NCI-H2107 (cell line): ENCODE measurements around the gene CHIC2.

Source experiments
- DNase-seq: peaks from one replicate; lab custom pipeline; 2025; lab: John Stamatoyannopoulos, UW

The CHIC2 gene

DNA sequence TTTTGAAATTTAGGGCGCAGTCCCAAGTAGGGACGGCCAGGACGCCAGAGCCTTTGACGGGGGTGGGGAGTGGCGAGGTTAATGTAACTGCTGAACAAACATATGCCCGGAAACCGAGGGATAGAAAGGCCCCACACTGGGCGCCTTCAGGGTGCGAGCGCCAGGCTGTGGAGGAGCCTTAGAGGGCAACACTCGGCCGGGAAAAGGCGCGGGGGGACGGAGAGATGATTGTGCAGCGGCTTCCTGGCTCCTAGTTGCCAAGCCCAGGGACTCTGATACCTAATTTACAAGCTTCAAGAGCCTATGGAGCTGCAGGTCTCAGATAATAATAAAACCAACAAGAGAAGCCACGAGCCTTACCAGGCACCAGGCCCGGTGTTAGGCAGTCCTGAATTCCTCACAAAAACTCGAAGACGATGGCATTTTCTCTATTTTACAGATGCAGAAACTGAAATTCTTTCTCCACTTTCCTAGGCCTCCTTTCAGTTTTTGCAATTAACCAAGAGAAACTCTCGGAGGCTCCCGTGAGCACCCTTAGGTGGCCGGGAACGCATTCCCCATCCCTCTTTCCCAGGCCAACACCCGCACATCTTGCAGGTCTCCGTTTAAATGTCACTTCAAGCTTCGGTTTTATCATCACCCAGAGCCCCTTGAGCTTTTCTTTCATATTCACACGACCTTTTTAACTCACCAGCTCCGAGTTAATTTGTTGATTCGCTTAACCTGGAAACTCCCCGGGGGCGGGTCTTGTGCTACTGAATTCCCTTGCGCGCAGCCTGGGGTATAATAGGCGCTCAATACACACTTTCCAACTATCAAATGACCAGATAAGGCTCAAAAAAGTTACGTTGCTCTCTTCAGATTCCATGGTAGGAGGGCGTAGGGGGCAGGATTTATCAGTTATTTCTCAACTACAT is 29.2 kb upstream of the CHIC2 start:
- no peak for DNase-seq

GRCh38 chr4:54092405-54093323 is 28.3 kb upstream of the CHIC2 start:
- no peak for DNase-seq

GRCh38 chr4:54091637-54092404 is 27.4 kb upstream of the CHIC2 start:
- no peak for DNase-seq

GRCh38 chr4:54090804-54091623 is 26.6 kb upstream of the CHIC2 start:
- DNase-seq = no peak

GRCh38 chr4:54090404-54090803 is 26.0 kb upstream of the CHIC2 start:
- no peak for DNase-seq

DNA sequence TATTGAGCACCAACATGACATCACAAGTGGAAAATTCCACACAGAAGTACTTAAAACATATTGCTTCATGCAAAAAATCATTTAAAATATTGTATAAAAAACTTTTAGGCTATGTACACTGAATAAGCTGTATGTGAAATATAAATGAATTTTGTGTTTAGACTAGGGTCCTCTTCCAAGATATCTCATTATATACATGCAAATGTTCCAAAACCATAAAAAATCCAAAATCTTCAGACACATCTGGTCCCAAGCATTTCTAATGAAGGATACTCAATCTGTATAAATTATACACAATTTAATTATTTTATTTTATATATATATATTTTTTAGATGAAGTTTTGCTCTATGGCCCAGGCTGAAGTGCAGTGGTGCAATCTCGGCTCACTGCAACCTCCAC is 25.5 kb upstream of the CHIC2 start:
- no peak for DNase-seq

- DNase-seq = no peak
Measured at GRCh38 chr4:54085284-54085683, 20.9 kb upstream of the CHIC2 start.

DNA sequence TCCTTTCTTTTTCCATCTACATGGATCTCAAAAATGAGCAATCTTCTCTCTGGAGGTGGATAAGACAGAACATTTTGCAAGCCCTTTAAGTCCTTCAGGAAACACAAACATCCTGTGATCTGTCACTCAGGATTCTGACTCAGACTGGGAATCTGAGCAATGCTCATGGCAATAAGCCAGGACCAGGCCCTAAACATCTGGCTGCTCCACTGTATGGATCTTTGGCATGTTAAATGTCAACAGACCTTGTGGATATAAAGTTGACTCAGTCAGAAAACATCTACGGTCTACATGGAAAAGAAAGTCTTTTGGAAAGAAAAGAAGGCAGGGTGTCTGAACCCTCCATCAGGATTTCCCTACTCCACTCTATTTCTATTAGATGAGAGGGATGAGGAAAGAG is 17.8 kb upstream of the CHIC2 start:
- no peak for DNase-seq

DNA sequence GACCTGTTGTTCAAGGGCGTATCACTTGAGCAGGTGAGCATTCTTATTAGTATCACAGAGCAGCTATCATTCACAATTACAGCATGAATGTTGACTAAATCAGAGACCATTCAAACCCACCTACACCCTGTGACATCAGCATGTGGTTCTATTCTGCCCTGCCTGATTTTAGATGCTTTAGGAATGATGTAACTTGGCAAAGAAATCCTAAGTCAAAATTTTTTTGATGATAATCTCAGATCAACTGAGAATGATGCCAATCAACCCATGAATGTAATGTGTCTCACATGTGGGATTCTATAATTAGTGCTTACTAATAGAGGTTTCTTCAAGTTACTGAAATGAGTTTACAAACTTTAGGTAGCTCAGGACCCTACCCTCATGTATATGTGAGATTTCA is 13.4 kb upstream of the CHIC2 start:
- no peak for DNase-seq

- no peak for DNase-seq
Measured at GRCh38 chr4:54076673-54077072, 12.3 kb upstream of the CHIC2 start.

DNA sequence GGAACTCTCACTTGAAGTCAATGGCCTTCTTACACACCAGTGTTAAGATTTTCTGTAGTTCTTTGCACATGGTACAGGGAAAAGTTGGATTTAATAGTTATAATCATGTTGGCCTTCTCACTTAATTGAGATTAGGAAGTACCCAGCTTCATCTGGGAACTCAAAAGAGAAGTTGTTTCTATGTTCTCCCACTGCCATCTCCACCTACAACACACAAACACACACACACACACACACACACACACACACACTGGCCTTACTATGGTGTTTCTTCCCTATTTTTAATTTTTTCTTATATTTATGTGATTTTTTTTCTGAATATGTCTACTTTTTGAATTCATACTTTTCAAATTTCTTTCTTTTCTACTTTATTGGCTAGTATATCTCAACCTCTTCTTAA is 10.0 kb upstream of the CHIC2 start:
- DNase-seq = no peak

DNA sequence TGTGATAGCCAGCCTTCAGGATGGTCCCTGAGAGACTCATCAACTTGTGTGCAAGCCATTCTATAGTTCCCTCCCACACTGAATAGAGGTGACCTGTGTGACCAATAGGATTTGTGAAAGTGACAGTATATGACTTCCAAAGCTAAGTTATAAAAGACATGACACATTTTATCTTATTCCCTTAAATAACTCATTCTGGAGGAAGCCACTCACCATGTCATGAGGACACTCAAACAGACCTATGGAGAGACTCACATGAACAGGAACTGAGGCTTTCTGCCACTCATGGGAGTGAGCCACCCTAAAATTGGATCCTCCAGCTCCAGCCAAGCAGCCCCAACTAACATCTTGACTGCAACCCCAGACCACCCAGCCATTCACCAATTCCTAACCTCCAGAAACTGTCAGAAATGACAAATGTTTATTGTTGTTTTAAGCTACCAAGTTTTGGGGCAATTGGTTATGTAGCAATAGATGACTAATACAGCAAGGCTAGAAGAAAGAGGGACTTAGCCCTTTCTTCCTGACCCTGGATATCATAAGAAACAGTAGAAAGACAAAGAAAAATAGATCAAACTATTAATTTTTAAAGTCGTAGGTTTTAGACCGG is 9.0 kb upstream of the CHIC2 start:
- no peak for DNase-seq

DNA sequence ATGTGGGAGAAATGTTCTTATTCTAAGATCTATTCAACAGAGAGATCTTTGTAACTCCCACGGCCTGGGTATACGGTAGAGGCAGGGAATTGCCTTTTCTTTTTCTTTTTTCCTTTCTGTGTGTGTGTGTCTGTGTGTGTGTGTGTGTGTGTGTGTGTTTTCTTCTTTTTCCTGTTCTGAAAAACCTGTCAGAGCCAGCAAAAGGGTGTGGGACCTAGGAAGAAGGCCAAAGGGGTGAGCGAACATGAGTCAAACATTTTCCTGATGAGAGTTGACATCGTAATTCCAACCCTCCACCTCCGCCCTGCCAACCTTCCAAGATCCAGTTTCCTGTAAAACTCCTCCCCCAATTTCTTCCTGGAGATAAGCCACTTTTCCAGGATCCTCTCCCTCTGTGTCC is 2.8 kb upstream of the CHIC2 start:
- DNase-seq = no peak

DNA sequence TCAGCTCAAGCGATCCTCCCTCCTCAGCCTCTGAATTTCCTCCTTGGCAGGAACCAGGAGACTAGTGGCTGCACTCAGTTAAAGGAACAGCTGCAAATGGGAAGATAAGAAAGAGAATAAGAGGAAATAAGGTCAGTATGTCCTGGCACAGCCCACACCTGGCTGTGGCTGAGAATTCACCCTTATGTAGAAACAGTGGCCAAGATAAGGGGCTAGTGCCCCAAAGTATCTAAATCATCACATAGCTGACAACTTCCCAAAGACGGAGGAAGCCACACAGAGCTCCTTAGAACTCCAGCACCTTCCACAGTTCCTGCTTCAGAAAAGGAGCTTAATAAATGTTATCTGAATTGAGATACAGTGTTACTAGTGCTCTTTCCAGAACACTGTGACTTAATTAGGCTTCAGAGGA is 2.3 kb upstream of the CHIC2 start:
- no peak for DNase-seq

DNA sequence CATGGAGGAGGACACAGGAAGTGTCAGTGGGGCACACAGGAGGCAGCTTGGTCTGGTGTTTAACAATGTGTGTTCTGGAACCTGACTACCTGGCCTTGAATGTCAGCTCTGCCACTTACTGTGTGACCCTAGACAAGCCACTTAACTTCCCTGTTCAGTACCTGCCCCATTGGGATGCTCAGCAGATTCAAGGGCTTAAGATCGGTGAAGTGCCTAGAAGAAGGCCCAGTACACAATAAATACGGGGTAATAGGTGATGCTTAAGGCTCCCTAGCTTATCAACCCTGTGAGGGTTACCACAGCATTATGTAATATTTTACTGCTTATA is 1.6 kb upstream of the CHIC2 start:
- DNase-seq = no peak

GRCh38 chr4:54065282-54066087 is 1.1 kb upstream of the CHIC2 start:
- DNase-seq = no peak

GRCh38 chr4:54063737-54064316 is 578 bp downstream of the CHIC2 start:
- no peak for DNase-seq

DNA sequence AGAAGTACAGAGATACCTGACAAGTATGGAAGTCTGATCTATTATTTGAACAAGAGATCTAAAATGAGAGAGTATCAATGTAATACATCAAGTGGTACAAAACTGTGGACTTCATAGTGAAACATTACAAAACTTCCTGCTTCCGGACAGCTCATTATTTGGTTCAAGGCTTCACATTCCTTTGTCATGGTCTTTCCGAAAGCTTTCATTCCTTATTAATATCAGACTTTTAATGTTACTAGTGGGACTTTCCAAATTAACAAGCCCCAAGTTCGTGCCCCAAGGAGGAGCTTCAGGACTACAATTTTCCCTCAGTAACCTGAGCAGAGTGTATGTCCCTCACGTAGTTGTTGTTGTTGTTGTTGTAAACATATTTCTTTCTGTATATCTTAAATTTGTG is 1.2 kb downstream of the CHIC2 start:
- no peak for DNase-seq

DNA sequence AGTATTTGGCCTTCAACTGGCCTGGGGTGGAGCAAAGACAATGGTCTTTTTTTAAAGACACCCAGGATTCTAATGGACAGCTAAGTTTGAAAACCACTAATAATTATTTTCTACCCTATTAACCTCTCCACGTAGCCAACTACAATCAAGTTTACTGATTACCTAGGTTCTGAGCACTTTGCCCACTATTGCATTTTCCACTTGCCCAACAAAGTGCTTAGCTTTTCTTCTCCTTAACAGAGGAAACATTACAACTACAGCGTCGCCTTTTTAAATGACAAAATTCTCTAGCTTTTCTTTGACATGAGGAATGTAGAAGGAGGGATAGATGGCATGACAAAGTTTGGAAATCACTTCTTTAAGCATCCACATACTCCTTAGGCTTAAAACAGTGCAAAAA is 2.0 kb downstream of the CHIC2 start:
- no peak for DNase-seq

GRCh38 chr4:54061873-54062272 is 2.5 kb downstream of the CHIC2 start:
- DNase-seq = no peak
